NCI-H82 treated with DMSO at 0.1 percent for 48 hours (cell line): Measurements from ENCODE around the gene BRD1.
"Not testable (repeated sequence)": the region's sequence is repeated elsewhere in the genome, so short reads cannot be mapped to it uniquely, and the experiment has no call there.

ENCODE experiments used
- DNase-seq: peaks from one replicate; lab custom pipeline; 2025; ENCODE audit not compliant: unreplicated experiment; lab: John Stamatoyannopoulos, UW

The BRD1 gene

DNA sequence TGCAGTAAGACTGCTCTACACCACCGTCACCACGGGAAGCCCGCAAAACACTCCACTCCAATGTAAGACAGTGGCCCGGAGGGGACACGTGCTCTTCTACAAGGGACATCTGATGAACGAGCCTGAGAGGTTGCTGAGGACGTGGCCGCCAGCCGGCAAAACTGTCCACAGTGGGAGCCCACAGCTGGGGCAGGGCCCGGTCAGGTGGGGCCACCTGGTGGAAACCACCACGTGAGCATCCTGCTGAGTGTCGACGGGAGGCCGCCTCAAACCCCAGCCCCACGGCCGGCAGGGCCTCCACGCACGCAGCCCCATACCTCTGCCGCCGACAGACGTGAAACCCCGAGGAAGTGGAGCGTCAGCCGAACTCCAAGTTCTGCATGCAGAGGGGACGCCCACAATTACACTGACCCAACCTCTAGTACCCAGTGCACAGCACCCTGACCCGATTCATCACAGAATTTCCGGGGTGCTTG, 42.6 kb downstream of the BRD1 start:
- no peak for DNase-seq

DNA sequence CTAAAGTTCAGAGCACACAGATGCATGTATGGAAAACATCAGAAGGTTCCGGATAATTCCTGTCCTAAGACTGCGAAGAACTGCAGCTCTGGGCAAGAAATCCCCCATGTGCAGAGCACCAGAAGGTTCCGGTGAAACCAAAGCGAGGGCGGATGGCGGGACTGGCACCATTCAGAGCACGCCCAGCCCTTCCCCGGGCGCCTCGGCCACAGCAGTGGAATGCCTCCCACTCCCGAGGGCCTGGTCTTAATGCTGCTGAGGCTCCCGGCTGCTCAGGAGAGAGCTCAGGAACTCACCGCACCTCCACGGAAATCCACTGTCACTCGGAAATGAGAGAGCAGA, 43.1 kb downstream of the BRD1 start:
- no peak for DNase-seq

DNA sequence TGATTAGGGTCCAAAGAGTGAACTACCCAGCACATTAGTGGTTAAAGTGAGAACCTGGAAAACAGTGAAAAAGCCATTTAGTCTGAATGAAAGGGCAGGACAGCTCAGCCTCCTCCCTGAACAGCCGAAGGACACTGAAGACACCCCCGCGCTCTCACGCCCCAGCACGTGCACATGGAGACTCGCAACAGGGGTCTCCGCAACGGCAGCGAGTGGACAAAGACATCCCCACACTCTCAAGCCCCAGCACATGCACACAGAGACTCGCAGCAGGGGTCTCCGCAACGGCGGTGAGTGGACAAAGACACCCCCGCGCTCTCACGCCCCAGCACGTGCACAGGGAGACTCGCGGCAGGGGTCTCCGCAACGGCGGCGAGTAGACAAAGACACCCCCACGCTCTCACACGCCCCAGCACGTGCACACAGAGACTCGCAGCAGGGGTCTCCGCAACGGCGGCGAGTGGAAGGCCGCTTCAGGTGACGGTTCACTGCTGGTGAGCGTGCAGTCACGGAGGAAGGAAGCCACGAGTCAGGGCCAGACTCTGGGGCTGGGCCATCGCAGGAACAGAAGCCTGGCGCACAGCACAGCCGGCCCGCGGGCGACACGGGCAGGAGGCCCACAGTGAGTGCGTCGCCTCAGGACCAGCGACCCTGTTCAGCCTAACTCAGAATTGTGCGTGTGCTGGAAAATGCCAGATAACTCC, 43.6 kb downstream of the BRD1 start:
- DNase-seq = no peak

DNA sequence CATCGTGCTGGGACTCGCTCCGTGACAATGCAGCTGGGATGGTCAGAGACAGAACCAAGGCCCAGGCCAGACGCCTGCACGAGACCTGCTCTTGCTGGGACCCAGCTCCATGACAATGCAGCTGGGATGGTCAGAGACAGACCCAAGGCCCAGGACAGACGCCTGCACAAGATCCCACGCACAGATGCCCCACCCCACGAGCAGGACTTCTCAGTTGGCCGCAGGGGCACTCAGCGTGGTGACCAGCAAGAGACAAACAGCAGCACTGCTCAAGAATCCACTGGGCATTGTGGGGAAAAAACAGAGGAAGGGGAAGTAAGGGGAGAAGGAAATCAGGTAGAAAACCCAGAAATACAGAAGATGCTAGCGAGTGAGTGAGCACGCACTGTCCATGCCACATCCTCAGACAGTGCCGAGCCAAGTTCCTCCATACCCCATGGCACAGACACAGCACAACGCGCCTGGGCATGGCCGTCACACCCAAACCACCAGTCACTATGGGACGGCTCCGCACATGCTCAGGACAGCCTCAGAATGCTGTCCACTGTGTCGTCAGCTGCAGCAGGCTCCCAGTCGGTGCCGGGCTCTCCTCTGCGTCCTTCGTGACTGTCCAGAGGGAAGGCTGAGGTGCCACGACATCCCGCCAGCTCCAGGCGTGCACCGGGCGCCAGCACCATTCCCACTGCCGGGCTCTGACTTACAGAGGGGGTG, 44.5 kb downstream of the BRD1 start:
- DNase-seq = no peak

DNA sequence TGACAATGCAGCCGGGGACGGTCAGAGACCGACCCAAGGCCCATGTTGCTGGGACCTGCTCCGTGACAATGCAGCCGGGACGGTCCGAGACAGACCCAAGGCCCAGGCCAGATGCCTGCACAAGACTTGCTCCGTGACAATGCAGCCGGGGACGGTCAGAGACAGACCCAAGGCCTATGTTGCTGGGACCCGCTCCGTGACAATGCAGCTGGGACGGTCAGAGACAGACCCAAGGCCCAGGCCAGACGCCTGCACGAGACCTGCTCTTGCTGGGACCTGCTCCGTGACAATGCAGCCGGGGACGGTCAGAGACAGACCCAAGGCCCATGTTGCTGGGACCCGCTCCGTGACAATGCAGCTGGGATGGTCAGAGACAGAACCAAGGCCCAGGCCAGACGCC, 45.8 kb downstream of the BRD1 start:
- not testable (repeated sequence) for DNase-seq

DNA sequence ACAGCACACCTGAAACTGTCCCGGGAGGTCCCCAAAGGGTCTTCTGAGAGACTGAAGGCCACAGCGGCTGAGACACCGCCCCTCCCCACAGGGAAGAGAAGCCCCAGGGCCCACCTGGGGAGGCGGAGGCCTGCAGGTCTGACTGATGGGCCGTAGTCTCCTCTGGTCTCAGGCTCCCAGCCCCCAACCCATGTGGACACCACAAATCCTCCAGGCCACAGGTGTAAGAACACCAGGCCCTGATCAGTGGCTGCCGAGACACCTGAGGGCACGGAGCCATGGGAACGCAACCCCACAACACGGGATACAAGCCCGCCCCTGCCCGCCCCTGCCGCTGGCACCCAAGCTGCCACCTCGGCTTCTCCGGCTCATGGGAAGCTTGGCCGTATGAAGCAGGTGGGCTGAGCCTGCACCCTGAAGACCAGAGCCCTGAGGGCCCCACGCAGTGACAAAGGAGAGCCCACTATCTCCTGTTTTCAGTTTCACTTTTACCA, 46.3 kb downstream of the BRD1 start:
- DNase-seq = no peak

DNA sequence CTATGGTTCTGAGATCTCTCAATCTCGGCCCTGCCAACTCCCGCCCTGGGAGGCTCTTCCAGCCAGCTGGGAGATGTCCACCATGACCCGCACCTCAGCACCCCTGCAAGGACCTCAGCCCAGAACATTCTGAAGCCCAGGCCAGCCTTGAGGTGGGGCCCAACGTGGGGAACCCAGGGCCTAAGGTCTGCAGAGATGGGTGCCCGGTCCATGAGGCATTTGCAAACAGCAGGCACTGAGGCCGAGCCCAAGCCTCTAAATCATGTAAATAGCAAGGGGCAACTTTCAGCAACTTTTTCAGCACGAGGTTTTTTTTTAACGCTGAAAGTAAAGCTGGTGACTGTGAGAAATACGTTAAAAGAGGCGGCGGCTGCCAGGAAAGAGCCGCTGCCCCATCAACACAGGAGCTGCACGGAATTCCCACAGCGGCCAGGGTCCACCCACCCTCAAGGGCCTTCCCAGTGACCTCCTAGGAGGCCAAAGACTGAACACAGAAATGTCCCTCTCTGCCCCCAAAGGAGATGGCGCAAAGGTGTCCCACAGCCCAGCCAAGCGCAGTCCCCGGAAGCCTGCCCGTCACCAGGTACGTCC, 46.9 kb downstream of the BRD1 start:
- no peak for DNase-seq

DNA sequence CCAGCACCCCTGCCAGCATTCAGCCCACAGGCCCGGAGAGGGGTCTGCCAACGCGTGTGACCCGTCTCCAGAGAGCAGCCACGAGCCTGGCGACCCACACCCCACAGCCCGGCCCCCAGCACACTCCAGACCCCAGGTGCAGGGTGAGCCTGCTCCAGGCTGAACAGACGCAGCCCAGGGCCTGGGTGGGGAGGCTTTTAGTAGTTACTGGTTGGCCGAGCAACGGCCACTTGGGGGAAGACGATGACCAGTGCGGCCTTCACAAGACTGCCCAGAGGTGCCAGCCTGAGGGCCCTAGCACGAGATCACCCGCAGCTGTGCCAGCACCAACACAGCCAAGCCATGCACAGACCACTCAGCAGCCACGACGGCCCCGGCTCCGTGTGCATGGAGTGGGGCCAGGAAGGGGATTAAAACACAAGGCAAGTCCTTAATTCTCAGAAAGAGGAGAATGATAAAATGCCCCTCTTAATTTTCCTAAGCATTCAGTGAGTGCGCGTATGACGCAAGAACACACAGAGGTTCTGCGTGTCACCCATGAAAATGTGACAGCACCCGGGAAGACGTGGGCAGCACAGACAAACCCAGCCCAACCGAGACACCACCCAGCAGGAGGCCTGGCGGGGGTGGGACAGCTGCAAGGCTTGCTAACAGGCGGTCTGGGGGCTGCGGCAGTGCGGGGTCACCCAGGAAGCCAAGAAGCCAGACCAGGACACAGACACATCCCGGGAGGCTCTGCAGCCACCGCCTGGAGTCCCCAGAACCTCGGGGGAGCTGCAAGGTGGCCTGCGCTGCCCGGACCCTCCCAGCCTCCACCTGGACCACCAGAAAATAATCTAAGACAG, 47.6 kb downstream of the BRD1 start:
- DNase-seq = no peak

DNA sequence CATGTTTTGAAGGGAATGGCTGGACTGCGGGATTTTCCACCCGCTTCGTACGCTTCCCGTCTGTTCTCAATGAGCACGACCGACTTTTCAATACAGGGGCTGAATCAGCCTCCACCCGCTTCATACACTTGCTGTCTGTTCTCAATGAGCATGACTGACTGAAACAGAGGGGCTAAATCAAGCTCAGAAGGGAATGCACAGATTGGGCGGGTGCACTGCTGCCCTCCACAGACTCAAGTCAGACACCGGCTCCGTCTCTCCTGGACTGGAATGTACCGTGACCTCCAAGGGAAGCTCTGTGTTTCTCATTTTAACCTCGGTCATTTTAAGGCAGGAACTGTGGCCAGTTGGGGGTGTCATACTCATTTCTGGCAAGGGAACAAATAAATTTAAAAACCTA, 48.5 kb downstream of the BRD1 start:
- no peak for DNase-seq

DNA sequence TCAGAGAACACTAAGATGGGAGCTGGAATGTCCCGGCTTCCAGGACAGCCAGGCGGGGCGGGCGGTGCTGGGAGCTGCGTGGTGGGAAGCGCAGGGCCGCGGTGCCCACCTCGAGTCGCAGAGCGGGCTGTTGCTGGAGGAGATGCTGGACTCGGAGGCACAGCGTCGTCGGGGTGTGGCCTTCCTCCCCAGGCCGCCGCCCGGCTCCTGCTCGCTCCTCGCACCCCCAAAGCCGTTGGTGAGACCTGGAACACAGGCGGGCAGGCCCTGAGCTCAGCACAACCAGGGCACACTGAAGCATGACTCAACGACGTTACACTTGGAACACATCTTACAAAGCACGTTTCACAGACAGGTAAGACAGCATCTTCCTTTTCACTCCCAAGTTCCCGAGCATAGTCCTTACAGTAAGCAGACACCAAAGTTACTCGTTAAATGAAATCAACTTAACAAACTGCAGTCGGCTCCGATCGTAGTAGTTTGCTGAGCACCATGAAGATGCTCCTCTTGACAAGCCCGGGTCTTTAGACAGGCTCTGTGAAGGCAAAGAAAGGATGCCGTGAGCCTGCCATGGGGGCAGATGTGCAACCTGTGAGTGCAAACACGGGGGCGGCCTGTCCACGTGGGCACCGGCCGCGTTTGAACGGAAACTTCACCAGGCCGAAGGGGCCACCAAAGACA, 50.0 kb downstream of the BRD1 start:
- no peak for DNase-seq

DNA sequence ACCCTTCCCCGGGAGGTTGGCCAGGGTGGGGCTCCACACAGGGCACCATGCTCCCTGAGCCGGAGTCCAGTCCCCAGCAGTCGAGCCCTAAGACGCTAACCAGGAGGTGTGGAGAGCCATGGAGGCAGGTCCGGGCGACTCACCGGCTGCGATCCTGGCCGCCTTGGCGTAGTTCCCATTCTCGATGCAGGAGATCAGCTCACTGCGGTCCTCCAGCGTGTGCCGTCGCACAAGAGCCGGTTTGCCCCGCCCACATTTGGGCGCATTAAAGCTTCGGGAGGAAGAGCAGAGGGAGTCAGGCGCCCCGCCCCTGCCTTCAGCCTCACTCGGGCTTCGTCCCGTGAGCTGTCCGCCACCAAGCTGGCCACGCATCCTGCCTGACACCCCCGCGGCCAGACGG, 50.8 kb downstream of the BRD1 start:
- no peak for DNase-seq

DNA sequence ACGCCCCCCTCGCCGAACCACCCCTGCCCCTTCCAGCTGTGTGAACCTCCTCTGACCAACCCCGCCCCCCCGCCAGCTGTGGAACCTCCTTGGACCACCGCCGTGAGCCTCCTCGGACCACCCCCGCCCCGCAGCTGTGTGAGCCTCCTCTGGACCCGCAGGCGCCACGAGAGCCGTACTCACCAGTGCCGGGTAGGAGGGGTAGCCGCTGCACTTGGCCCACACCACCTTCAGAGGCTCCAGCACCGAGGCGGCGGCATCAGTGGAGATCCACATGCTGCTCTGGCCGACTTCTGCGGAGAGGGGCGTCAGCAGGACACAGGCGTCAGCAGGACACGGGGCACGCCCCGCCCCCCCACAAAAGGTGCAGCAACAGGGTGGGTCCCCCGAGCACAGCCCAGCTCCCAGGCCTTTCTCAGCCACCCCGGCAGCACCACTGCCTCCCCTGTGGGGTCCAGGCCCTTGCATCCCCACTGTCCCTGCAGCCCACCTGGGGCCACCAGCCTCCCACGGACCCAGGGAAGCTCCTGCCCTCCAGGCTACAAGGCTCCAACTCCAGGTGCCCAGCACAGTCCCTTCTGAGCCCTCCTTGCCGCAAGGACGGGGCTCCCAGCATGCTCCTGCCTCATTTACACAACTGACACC, 51.7 kb downstream of the BRD1 start:
- DNase-seq = no peak

DNA sequence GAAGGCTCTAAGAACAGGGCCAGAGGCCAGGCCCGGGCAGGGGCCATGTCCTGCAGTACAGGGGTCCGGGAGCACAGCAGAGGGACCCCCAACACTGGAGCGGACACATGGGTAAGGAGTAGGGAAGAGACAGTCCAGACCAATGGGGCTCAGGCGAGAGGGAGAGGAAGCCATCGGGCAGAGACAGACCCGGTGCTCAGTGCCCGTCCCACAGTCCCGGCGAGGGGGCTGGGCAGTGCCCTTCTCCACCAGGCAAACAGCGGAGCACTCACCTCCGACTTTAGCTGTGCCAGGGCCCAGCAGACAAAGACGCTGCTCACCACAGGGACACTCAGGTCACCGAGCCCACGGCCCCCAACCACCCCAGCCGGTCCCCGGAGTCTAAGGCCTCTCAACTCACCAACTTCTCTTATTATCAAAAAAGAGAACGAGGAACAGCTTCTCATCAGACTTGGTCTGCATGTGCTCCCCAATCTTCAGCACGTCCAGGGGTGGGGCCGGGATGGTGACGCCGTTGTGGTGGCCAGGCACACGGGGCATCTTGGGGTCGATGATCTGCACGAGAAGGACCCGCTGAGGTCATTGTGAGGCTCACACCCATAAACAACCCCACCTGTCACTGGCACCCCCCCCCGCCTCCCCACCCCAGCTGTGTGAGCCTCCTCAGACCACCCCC, 52.3 kb downstream of the BRD1 start:
- no peak for DNase-seq

DNA sequence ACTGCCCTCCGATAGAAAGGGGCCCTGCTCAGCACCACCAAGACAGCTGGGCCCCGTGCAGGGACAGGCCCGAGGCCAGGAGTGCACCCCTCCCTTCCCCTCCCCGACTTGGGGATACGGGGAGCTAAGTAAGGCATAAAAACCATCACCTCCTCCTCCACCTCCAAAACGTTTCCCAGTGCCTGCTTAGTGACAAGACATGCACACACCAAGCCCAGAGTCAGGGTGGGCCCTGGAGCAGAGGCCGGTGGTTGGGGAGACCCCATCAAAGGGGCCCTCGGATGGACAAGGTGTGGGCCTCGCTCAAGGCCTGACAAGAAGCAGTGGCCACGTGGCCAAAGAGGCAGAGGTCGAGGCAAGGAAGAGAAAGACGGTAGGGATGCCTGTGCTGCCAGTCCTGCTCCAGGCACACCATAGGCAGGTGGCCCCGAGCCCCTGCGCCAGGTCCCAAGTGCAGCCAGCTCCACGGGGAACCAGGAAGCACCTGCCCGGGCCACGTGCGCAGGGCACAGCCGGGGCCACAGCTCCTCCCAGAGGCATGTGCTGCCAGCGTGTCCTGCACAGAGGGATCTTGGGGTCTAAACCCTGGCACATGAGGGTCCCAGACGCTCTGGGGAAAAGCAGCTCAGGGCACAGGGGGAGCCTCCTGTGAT, 53.0 kb downstream of the BRD1 start:
- no peak for DNase-seq

DNA sequence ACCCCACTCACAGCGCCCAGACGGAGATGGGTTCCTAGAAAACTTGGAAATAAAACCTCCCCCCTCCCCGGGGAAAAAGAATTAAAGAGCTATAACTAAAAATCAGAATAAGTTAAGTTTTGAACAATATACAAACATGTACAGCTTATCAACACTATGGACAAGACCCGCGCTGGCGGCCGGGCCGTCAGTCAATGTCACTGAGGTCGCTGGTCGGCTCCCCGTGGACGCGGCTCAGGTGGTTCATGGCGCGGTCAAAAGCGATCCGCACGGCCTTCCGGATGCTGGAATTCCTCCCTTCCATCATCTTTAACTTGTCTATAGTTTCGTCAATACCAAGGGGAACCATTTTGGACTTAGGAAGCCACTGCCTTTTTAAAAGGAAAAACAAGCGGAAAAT, 53.6 kb downstream of the BRD1 start:
- no peak for DNase-seq

DNA sequence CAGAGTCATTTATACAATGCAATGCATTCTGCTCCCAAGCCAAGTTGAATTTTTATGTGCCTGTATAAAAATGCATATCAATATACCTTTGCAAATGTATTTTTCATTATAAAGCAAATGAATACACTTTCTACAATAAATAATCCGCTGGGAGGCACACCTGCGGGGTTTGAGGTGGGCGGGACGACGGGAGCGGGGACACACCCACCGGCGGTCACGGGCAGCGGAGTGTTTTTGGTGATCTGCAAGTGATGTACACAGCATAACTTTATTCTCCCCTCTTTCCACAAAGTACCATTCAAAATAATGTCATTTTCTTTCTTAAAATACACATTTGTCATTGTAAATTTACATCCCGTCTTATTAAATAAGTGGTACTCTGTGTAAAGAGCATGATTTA, 54.1 kb downstream of the BRD1 start:
- no peak for DNase-seq

DNA sequence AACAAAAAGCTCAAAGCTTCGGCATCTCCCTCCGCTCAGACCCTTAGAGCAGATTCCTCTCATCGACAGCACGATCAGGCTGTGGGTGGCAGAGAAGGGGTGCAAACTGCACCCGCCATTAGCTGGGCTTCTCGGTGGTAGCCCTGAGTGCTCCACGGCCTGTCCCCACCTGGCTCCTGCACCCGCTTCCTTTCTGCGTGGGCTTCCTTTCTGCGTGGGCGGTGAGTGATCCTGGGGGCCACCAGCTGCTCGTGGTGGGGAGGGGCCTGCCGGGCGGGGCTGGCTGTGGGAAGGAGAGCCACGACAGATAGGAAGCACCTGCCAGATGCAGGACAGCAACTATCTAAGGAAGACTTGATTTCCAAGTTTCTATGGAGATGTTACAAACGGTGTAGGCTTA, 55.0 kb downstream of the BRD1 start:
- no peak for DNase-seq

DNA sequence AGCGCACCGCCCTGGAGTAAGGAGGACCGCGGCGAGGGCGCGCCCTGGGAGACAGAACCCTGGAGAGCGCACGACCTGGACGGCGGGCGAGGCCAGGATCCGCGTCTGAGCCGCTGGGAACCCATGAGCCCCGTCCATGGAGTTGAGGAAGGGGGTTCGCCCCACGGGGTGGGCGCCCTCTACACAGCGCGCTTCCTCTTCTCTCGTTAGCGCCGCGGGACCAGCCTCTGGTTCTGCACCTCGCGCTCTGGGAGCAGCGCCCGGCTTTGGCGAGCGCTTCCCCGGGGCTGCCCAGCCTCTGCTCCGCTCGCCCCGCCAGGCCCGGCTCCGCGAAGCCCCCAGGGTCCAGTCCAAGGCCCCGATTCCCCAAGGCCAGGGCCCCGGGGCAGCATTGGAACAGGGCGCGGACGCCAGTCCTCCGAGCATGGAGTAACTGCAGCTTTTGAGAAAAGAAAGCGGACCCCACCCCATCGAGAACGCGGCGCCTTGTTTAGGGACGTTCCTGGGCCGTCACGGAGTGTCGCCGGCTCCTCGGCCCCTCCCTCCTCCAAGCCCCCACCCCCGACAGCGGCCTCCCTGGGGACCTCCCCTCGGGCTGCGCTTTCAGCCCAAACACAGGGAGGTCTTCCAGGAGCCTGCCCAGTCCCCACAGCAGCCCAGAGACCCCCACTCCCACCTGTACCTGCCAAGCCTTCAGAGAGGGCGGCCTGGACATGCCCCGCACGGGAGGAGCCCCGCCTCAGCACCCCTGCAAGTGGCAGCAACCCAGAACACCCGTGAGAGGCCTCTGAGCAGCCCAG, 56.2 kb downstream of the BRD1 start:
- DNase-seq = no peak
